NCI-H187 (cell line): Measurements from ENCODE around the gene LAMA2.
"Not testable (repeated sequence)": the region's sequence is repeated elsewhere in the genome, so short reads cannot be mapped to it uniquely, and the experiment has no call there.

Source experiments
- DNase-seq, 2 experiments: peaks; one replicate each; lab custom pipeline; 2025; lab: John Stamatoyannopoulos, UW

LAMA2 gene

GRCh38 chr6:129124347-129124746, 241.4 kb downstream of the LAMA2 start:
- no peak for DNase-seq

GRCh38 chr6:129130106-129130505, 247.2 kb downstream of the LAMA2 start:
- no peak for DNase-seq

GRCh38 chr6:129130959-129131681, 248.2 kb downstream of the LAMA2 start:
- DNase-seq = no peak

GRCh38 chr6:129133770-129134192, 250.8 kb downstream of the LAMA2 start:
- DNase-seq = no peak

- DNase-seq = no peak
Measured at GRCh38 chr6:129134535-129134934, 251.6 kb downstream of the LAMA2 start.

GRCh38 chr6:129135451-129135850, 252.5 kb downstream of the LAMA2 start:
- DNase-seq = no peak

GRCh38 chr6:129136751-129137150, 253.8 kb downstream of the LAMA2 start:
- peak in 1 of 2 experiments; percentile 8 for DNase-seq

- DNase-seq = no peak
Measured at GRCh38 chr6:129138739-129139405, 255.9 kb downstream of the LAMA2 start.

GRCh38 chr6:129140526-129140925, 257.6 kb downstream of the LAMA2 start:
- DNase-seq = no peak

GRCh38 chr6:129141499-129141898, 258.6 kb downstream of the LAMA2 start:
- DNase-seq = no peak

GRCh38 chr6:129146902-129147301, 264.0 kb downstream of the LAMA2 start:
- DNase-seq = no peak

GRCh38 chr6:129150507-129150906, 267.6 kb downstream of the LAMA2 start:
- no peak for DNase-seq

- no peak for DNase-seq
Measured at GRCh38 chr6:129153257-129153656, 270.3 kb downstream of the LAMA2 start.

GRCh38 chr6:129159242-129159641, 276.3 kb downstream of the LAMA2 start:
- DNase-seq = not testable (repeated sequence)

- no peak for DNase-seq
Measured at GRCh38 chr6:129162605-129163004, 279.7 kb downstream of the LAMA2 start.

GRCh38 chr6:129163551-129163950, 280.6 kb downstream of the LAMA2 start:
- no peak for DNase-seq

- no peak for DNase-seq
Measured at GRCh38 chr6:129164032-129164431, 281.1 kb downstream of the LAMA2 start.

GRCh38 chr6:129172279-129172995, 289.5 kb downstream of the LAMA2 start:
- DNase-seq = not testable (repeated sequence)

- DNase-seq = no peak
Measured at GRCh38 chr6:129175066-129175465, 292.1 kb downstream of the LAMA2 start.

- no peak for DNase-seq
Measured at GRCh38 chr6:129177801-129178200, 294.9 kb downstream of the LAMA2 start.

GRCh38 chr6:129179283-129179682, 296.3 kb downstream of the LAMA2 start:
- no peak for DNase-seq

GRCh38 chr6:129181001-129181400, 298.1 kb downstream of the LAMA2 start:
- no peak for DNase-seq

- no peak for DNase-seq
Measured at GRCh38 chr6:129183187-129183591, 300.3 kb downstream of the LAMA2 start.
